Measurements from ENCODE around the gene FANCE. TPM values are rescaled to one million over a fixed set of nuclear protein-coding genes. Genes with fewer than 3 reads are reported as not detected.

FANCE gene
- total RNA-seq, 1 experiment from 2014 or later: 16.1 TPM

DNA sequence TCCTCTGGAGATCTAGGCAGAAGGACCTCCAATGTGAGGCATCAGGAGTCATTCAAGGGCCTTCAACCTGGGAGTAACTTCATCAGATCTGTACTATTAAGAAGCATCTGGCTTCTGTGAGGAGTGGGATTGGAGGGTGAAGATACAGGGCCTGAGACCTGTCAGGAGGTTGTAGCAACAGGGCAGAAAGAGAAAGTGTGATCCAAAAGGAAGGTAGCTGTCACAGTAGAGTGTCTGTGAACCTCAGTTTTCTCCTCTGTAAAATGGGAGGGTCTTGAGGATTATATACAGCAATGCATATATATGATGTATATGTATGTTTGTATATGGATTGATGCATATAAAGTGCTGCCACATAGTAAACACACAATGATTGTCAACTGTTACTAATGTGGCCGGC lies 13.5 kb downstream of the FANCE start:
- TF ChIP-seq POLR2AphosphoS5 (IDR thresholded peaks at IDR 0.05; ENCODE audit: low read depth, low read length) (no peak), SRF (IDR thresholded peaks at IDR 0.05; ENCODE audit: low read depth) (no peak), ATF3 (IDR thresholded peaks at IDR 0.05) (no peak), EZH2phosphoT487 (IDR thresholded peaks at IDR 0.05; ENCODE audit: borderline replicate concordance) (no peak), TCF7L2 (IDR thresholded peaks at IDR 0.05; ENCODE audit: borderline replicate concordance, extremely low read depth, insufficient read depth, insufficient read length) (no peak), CTCF (IDR thresholded peaks at IDR 0.05 in 2 of 3, conservative IDR thresholded peaks at IDR 0.05 in 1 of 3; ENCODE audit: borderline replicate concordance in 1 of 3, insufficient read depth in 1 of 3, low read depth in 2 of 3, low read length in 2 of 3) (no peak), SP1 (IDR thresholded peaks at IDR 0.05; ENCODE audit: low read depth) (no peak), SIN3A (IDR thresholded peaks at IDR 0.05; ENCODE audit: low read depth) (no peak), POLR2A (IDR thresholded peaks at IDR 0.05; ENCODE audit: borderline replicate concordance, extremely low read depth, insufficient read depth, insufficient read length) (no peak), CBX3 (IDR thresholded peaks at IDR 0.05; ENCODE audit: low read depth) (no peak), EZH2 (IDR thresholded peaks at IDR 0.05) (no peak), ELF1 (IDR thresholded peaks at IDR 0.05; ENCODE audit: borderline replicate concordance, low read depth) (no peak), FOSL1 (IDR thresholded peaks at IDR 0.05; ENCODE audit: low read depth) (no peak), JUND (IDR thresholded peaks at IDR 0.05) (no peak), YY1 (IDR thresholded peaks at IDR 0.05; ENCODE audit: extremely low read depth, insufficient replicate concordance, low read depth, low read length) (no peak), ZNF274 (IDR thresholded peaks at IDR 0.05; ENCODE audit: low read depth, low read length) (no peak), CEBPB (IDR thresholded peaks at IDR 0.05; ENCODE audit: low read depth) (no peak), MAX (IDR thresholded peaks at IDR 0.05) (no peak)
- TF ChIP-seq, protein P1, sequence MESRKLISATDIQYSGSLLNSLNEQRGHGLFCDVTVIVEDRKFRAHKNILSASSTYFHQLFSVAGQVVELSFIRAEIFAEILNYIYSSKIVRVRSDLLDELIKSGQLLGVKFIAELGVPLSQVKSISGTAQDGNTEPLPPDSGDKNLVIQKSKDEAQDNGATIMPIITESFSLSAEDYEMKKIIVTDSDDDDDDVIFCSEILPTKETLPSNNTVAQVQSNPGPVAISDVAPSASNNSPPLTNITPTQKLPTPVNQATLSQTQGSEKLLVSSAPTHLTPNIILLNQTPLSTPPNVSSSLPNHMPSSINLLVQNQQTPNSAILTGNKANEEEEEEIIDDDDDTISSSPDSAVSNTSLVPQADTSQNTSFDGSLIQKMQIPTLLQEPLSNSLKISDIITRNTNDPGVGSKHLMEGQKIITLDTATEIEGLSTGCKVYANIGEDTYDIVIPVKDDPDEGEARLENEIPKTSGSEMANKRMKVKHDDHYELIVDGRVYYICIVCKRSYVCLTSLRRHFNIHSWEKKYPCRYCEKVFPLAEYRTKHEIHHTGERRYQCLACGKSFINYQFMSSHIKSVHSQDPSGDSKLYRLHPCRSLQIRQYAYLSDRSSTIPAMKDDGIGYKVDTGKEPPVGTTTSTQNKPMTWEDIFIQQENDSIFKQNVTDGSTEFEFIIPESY (IDR thresholded peaks at IDR 0.05; ENCODE audit: extremely low read depth, insufficient replicate concordance, low read length): no peak
- TF ChIP-seq, protein P2, sequence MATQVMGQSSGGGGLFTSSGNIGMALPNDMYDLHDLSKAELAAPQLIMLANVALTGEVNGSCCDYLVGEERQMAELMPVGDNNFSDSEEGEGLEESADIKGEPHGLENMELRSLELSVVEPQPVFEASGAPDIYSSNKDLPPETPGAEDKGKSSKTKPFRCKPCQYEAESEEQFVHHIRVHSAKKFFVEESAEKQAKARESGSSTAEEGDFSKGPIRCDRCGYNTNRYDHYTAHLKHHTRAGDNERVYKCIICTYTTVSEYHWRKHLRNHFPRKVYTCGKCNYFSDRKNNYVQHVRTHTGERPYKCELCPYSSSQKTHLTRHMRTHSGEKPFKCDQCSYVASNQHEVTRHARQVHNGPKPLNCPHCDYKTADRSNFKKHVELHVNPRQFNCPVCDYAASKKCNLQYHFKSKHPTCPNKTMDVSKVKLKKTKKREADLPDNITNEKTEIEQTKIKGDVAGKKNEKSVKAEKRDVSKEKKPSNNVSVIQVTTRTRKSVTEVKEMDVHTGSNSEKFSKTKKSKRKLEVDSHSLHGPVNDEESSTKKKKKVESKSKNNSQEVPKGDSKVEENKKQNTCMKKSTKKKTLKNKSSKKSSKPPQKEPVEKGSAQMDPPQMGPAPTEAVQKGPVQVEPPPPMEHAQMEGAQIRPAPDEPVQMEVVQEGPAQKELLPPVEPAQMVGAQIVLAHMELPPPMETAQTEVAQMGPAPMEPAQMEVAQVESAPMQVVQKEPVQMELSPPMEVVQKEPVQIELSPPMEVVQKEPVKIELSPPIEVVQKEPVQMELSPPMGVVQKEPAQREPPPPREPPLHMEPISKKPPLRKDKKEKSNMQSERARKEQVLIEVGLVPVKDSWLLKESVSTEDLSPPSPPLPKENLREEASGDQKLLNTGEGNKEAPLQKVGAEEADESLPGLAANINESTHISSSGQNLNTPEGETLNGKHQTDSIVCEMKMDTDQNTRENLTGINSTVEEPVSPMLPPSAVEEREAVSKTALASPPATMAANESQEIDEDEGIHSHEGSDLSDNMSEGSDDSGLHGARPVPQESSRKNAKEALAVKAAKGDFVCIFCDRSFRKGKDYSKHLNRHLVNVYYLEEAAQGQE (IDR thresholded peaks at IDR 0.05; ENCODE audit: low read depth): no peak
- ChIA-PET POLR2A (no interaction called here), RAD21 (ENCODE audit: low non-redundant PET in 1 of 2, low total read pairs in 2 of 2, uncharacterized antibody in 2 of 2, unreplicated experiment in 2 of 2) (no interaction called here), CTCF (interaction anchor here (1.1 to 2.4 kb wide), 2 partner anchors 16 to 124 kb away, joined by 3 to 8 read pairs; partner anchors contain the start of gene PPARD)
- Histone ChIP-seq H3K79me2 (ENCODE audit: insufficient read depth, low read length) (peaks cover 25% of the 10 kb centered on the region), H3K36me3 (ENCODE audit: control insufficient read depth in 1 of 2, insufficient read depth in 2 of 2, low read length in 2 of 2) (peaks cover 13 to 23% of the 10 kb centered on the region in 2 experiments), H3K27ac (ENCODE audit: low read depth, low read length) (no peak overlapping the region), H3K9me3 (ENCODE audit: control insufficient read depth in 1 of 2, insufficient read depth in 1 of 2, low read depth in 1 of 2, low read length in 2 of 2) (no peaks in the 10 kb centered on the region), H3K4me3 (replicated peaks in 1 of 2; ENCODE audit: low read depth in 1 of 2, low read length in 2 of 2) (no peak overlapping the region), H3K4me1 (ENCODE audit: control insufficient read depth in 1 of 2, insufficient read depth in 2 of 2, low read length in 2 of 2) (peaks cover 8 to 20% of the 10 kb centered on the region in 2 experiments; a peak in 3 of 4 replicates), H3K27me3 (ENCODE audit: insufficient read depth, low read length) (no peaks in the 10 kb centered on the region), H2AFZ (ENCODE audit: low read depth, low read length, poor library complexity, severe bottlenecking) (no peak overlapping the region), H4K20me1 (ENCODE audit: insufficient read depth) (peaks cover 10% of the 10 kb centered on the region; the same call in 1 of the 2 replicates), H3K9ac (ENCODE audit: low read length) (no peak overlapping the region), H3K9me2 (ENCODE audit: insufficient read depth) (no peaks in the 10 kb centered on the region), H3K4me2 (ENCODE audit: low read length) (no peak overlapping the region)
- no peak for DNase-seq (ENCODE audit: low read depth, low spot score)
- intact Hi-C loops (cut with micrococcal nuclease): no loop called here
- BruUV-seq (replicated peaks): no TSS peak
- ATAC-seq: no peak

Data from HCT116 (cell line).